ENCODE results near the gene SRGAP2C.
"Not testable (repeated sequence)": the region's sequence is repeated elsewhere in the genome, so short reads cannot be mapped to it uniquely, and the experiment has no call there.

SRGAP2C gene

DNA sequence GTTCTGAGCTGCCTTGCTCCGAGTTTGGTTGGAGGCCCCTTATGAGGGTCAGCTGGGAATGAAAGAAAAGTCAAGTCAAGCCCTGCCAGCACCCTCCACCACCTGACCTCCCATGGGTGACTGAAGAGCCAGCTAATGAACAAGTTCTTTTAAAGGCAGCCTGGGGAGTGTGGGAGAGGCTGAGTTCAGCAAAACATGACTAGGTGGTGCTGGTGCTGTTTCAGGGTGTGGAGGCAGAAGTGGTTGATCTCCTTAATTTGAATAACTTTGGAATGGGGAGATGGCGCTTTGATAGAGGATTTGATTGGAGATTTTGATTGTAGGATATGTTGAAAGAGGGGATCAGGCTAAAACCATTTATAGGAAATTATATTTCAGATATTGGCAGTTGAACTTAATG lies 22.6 kb downstream of the SRGAP2C start:
- H3K79me2 ChIP-seq (ENCODE audit: control insufficient read depth, insufficient read depth, low read length, poor library complexity); H2AFZ ChIP-seq (ENCODE audit: insufficient read depth, low read length, poor library complexity); H3K4me2 ChIP-seq (ENCODE audit: low read length): not testable (repeated sequence)

DNA sequence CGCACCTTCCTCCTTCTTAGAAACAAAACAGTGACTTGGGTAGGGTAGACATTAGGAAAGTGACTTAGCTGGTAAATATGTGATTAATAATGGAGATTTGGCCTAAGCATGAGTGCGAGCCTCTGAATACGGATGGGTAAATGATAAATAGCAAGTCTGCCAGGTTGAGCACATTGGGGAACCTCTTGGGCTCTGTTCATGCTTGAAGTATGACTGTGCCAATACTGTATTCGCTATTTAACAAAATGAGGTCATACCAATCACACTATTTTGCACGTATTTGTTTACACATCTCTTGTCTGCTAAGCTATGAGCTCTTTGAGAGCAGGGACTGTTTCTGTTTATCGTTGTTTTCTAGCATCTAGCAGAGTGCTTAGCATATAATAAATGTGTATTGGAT lies 23.6 kb downstream of the SRGAP2C start:
- H2AFZ ChIP-seq (ENCODE audit: insufficient read depth, low read length, poor library complexity); H3K4me1 ChIP-seq (ENCODE audit: control insufficient read depth in 1 of 2, insufficient read depth in 2 of 2, low read length in 2 of 2); H4K8ac ChIP-seq (ENCODE audit: low read depth, low read length); H4K91ac ChIP-seq (ENCODE audit: low read depth, low read length); H3K9ac ChIP-seq (ENCODE audit: low read length); H2BK12ac ChIP-seq (ENCODE audit: low read length); H3K4me3 ChIP-seq (ENCODE audit: low read depth, low read length); H3K79me1 ChIP-seq (ENCODE audit: low read length); H4K12ac ChIP-seq (ENCODE audit: low read depth, low read length); H3K23ac ChIP-seq (ENCODE audit: low read length); H3K9me3 ChIP-seq (ENCODE audit: insufficient read depth, low read depth, low read length); H3K79me2 ChIP-seq (ENCODE audit: control insufficient read depth, insufficient read depth, low read length, poor library complexity); H3K36me3 ChIP-seq (ENCODE audit: control insufficient read depth in 1 of 2, insufficient read depth in 2 of 2, low read length in 2 of 2); H3K27ac ChIP-seq (ENCODE audit: low read depth, low read length); H2BK5ac ChIP-seq (ENCODE audit: low read depth, low read length, poor library complexity); H3K27me3 ChIP-seq (ENCODE audit: insufficient read depth, low read length); H3K14ac ChIP-seq (ENCODE audit: low read length); H3K4ac ChIP-seq (ENCODE audit: low read depth, low read length); H2BK120ac ChIP-seq (ENCODE audit: insufficient read depth, low read length, poor library complexity); H2AK5ac ChIP-seq (ENCODE audit: low read length); H3K18ac ChIP-seq (ENCODE audit: low read length); H3K4me2 ChIP-seq (ENCODE audit: low read length): not testable (repeated sequence)
- peak; percentile 13 to 33 for DNase-seq
- WGBS (ENCODE audit: extremely low coverage, insufficient coverage, insufficient read length) = no CpG with 5 or more reads among the region's 6 CpGs

More for the DNA sequence above, 22.6 kb downstream of the SRGAP2C start:
- not testable (repeated sequence) for H3K14ac ChIP-seq (ENCODE audit: low read length); H4K91ac ChIP-seq (ENCODE audit: low read depth, low read length); H3K4me1 ChIP-seq (ENCODE audit: control insufficient read depth in 1 of 2, insufficient read depth in 2 of 2, low read length in 2 of 2); H3K9me3 ChIP-seq (ENCODE audit: insufficient read depth, low read depth, low read length); H4K12ac ChIP-seq (ENCODE audit: low read depth, low read length); H3K36me3 ChIP-seq (ENCODE audit: control insufficient read depth in 1 of 2, insufficient read depth in 2 of 2, low read length in 2 of 2); H2BK5ac ChIP-seq (ENCODE audit: low read depth, low read length, poor library complexity); H3K27ac ChIP-seq (ENCODE audit: low read depth, low read length); H3K27me3 ChIP-seq (ENCODE audit: insufficient read depth, low read length); H3K9ac ChIP-seq (ENCODE audit: low read length); H3K23ac ChIP-seq (ENCODE audit: low read length); H2AK5ac ChIP-seq (ENCODE audit: low read length); H3K18ac ChIP-seq (ENCODE audit: low read length); DNase-seq; H4K8ac ChIP-seq (ENCODE audit: low read depth, low read length); H3K79me1 ChIP-seq (ENCODE audit: low read length); H3K4me3 ChIP-seq (ENCODE audit: low read depth, low read length); H2BK120ac ChIP-seq (ENCODE audit: insufficient read depth, low read length, poor library complexity); H3K4ac ChIP-seq (ENCODE audit: low read depth, low read length); H2BK12ac ChIP-seq (ENCODE audit: low read length)
- no CpG with 5 or more reads among the region's 2 CpGs for WGBS (ENCODE audit: extremely low coverage, insufficient coverage, insufficient read length)

DNA sequence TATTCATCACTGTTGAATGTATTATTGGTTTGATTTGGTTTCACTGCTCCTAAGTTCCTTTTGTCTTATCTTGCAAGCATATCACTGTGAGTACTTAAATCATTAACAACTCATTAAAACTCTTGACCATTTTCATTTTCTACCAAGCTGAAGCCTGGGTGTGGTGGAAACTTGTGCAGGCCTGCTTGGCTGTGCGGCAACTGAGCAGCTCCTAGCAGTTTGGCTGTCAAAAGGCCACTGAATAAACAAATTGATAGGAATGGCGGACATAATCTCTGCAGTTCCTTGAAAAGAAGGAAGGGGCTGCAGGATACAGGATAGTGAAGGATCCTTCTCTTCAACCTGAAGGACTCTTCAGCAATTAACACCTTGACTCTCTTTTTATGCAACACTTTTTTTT lies 26.0 kb downstream of the SRGAP2C start:
- not testable (repeated sequence) for H3K9me3 ChIP-seq (ENCODE audit: insufficient read depth, low read depth, low read length); H2BK5ac ChIP-seq (ENCODE audit: low read depth, low read length, poor library complexity); H2AFZ ChIP-seq (ENCODE audit: insufficient read depth, low read length, poor library complexity); H2BK120ac ChIP-seq (ENCODE audit: insufficient read depth, low read length, poor library complexity); H3K4me3 ChIP-seq (ENCODE audit: low read depth, low read length); H3K36me3 ChIP-seq (ENCODE audit: control insufficient read depth in 1 of 2, insufficient read depth in 2 of 2, low read length in 2 of 2); H3K4me1 ChIP-seq (ENCODE audit: control insufficient read depth in 1 of 2, insufficient read depth in 2 of 2, low read length in 2 of 2); H3K14ac ChIP-seq (ENCODE audit: low read length); H4K12ac ChIP-seq (ENCODE audit: low read depth, low read length); H4K91ac ChIP-seq (ENCODE audit: low read depth, low read length); H3K4ac ChIP-seq (ENCODE audit: low read depth, low read length); H3K18ac ChIP-seq (ENCODE audit: low read length); H3K27me3 ChIP-seq (ENCODE audit: insufficient read depth, low read length); H4K8ac ChIP-seq (ENCODE audit: low read depth, low read length); H3K4me2 ChIP-seq (ENCODE audit: low read length); H3K23ac ChIP-seq (ENCODE audit: low read length); DNase-seq; H3K79me2 ChIP-seq (ENCODE audit: control insufficient read depth, insufficient read depth, low read length, poor library complexity); H2BK12ac ChIP-seq (ENCODE audit: low read length); H3K9ac ChIP-seq (ENCODE audit: low read length); H2AK5ac ChIP-seq (ENCODE audit: low read length); H3K27ac ChIP-seq (ENCODE audit: low read depth, low read length); H3K79me1 ChIP-seq (ENCODE audit: low read length)
- WGBS (ENCODE audit: extremely low coverage, insufficient coverage, insufficient read length) = no CpG with 5 or more reads among the region's 2 CpGs

DNA sequence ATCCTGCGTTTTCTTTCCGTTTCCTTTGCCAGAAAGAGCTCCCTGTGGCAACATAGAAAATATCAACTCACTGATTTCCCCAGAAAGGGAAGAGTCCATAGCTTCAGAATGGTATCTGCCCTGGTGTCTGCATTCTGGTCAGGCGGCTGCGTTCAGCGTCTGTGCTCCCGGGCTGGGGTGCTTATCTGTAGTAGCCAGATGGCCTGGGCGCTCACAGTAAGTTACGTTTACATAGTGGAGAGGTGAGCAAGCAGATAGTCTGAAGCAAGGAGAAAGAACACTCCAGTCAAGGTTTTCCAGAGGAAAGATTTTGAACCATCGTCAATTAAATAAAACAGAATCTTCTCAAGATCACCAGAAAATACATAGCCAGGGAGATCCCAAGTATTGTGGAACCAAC lies 28.7 kb downstream of the SRGAP2C start:
- not testable (repeated sequence) for H2AFZ ChIP-seq (ENCODE audit: insufficient read depth, low read length, poor library complexity); H3K9me3 ChIP-seq (ENCODE audit: insufficient read depth, low read depth, low read length); H3K79me1 ChIP-seq (ENCODE audit: low read length); H2BK120ac ChIP-seq (ENCODE audit: insufficient read depth, low read length, poor library complexity); H3K4ac ChIP-seq (ENCODE audit: low read depth, low read length); H2BK12ac ChIP-seq (ENCODE audit: low read length); H3K36me3 ChIP-seq (ENCODE audit: control insufficient read depth in 1 of 2, insufficient read depth in 2 of 2, low read length in 2 of 2); H3K4me3 ChIP-seq (ENCODE audit: low read depth, low read length); H3K18ac ChIP-seq (ENCODE audit: low read length); H3K4me1 ChIP-seq (ENCODE audit: control insufficient read depth in 1 of 2, insufficient read depth in 2 of 2, low read length in 2 of 2); H3K9ac ChIP-seq (ENCODE audit: low read length); H4K91ac ChIP-seq (ENCODE audit: low read depth, low read length); H4K12ac ChIP-seq (ENCODE audit: low read depth, low read length); H3K27ac ChIP-seq (ENCODE audit: low read depth, low read length); H3K27me3 ChIP-seq (ENCODE audit: insufficient read depth, low read length); H3K23ac ChIP-seq (ENCODE audit: low read length); H4K8ac ChIP-seq (ENCODE audit: low read depth, low read length); H3K14ac ChIP-seq (ENCODE audit: low read length); H2BK5ac ChIP-seq (ENCODE audit: low read depth, low read length, poor library complexity); H3K79me2 ChIP-seq (ENCODE audit: control insufficient read depth, insufficient read depth, low read length, poor library complexity); H3K4me2 ChIP-seq (ENCODE audit: low read length); H2AK5ac ChIP-seq (ENCODE audit: low read length)
- DNase-seq = peak; percentile 8 to 36
- no CpG with 5 or more reads among the region's 9 CpGs for WGBS (ENCODE audit: extremely low coverage, insufficient coverage, insufficient read length)

All from trophoblast cell (in vitro differentiated cells and primary cell).